ENCODE measurements around the gene GBX2. TPM values are rescaled to one million over a fixed set of nuclear protein-coding genes. Genes with fewer than 3 reads are reported as not detected.

GBX2 gene
- polyA plus RNA-seq, 1 experiment = 0.11 TPM

DNA sequence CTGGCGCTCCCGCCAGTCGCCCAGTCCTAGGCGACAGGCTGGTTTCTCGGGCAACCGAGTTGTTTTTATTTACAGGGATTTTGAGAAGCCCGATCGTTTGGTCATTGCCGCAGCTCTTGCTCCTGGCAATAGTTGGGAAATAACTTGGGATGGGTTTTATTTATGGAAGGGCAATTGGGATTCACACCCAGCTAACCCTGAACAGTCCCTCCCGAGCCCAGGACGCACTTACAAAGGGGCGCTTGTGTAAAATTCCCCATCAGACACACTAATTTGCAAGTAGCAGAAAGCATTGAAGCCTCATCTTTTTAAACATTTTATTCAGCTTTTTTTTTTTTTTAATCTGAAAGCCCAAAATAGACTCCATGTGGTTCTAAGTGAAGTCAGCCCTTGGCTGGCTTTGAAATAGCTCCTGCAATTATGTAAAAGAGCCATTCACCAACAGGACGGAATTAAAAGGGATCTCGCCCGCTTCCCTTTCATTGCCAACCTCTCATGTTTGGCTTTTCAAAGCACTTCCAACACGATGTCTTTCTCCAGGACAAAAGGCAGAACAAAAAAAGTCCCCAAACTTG lies 3.6 kb upstream of the GBX2 start:
- H3K36me3 ChIP-seq (ENCODE audit: control insufficient read depth, insufficient read depth, low read length) = no peaks in the 10 kb centered on the region
- POLR2A ChIA-PET = interaction anchor here (0.5 kb wide), 1 partner anchor 11 kb away, joined by 3 read pairs; no protein-coding TSS in a partner anchor
- peaks cover 57% of the 10 kb centered on the region for H3K27me3 ChIP-seq (ENCODE audit: control insufficient read depth, insufficient read depth, low read length)
- DNase-seq (ENCODE audit: low read depth) = no peak
- CTCF ChIA-PET = interaction anchor here (0.6 to 15.1 kb wide), 4 partner anchors 10 to 853 kb away, joined by 3 to 198 read pairs (median 12); no protein-coding TSS in a partner anchor
- H3K4me3 ChIP-seq (ENCODE audit: low read depth, low read length) = no peak overlapping the region
- TF ChIP-seq, protein P1, sequence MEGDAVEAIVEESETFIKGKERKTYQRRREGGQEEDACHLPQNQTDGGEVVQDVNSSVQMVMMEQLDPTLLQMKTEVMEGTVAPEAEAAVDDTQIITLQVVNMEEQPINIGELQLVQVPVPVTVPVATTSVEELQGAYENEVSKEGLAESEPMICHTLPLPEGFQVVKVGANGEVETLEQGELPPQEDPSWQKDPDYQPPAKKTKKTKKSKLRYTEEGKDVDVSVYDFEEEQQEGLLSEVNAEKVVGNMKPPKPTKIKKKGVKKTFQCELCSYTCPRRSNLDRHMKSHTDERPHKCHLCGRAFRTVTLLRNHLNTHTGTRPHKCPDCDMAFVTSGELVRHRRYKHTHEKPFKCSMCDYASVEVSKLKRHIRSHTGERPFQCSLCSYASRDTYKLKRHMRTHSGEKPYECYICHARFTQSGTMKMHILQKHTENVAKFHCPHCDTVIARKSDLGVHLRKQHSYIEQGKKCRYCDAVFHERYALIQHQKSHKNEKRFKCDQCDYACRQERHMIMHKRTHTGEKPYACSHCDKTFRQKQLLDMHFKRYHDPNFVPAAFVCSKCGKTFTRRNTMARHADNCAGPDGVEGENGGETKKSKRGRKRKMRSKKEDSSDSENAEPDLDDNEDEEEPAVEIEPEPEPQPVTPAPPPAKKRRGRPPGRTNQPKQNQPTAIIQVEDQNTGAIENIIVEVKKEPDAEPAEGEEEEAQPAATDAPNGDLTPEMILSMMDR (IDR thresholded peaks at IDR 0.05; ENCODE audit: insufficient read depth, low read depth, low read length) = no peak

DNA sequence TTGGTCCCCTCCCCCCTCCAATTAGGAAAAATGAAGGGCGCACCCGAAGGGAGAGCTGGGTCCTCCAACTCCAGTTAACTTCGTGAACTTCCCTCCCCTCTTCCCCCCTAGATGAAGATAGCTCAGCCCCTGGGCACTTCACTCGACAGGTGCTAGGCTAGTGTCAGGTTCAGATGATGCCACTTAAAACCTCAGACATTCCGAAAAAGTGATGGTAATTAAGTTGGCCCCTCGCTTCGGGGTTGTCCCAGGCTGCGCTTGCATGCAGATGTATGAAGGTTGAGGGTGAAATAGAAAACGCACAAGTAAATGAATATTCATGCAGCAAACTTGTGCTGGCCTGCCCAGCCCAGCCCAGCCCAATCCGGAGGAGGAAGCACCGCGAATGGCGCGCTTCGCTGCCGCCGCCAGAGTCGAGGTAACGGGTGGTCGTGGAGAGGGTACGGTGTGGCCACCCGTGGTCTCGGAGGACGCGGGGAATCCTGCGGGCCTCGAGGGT lies 3.0 kb upstream of the GBX2 start:
- POLR2A ChIA-PET = no interaction called here
- H3K27me3 ChIP-seq (ENCODE audit: control insufficient read depth, insufficient read depth, low read length) = peaks cover 61% of the 10 kb centered on the region

DNA sequence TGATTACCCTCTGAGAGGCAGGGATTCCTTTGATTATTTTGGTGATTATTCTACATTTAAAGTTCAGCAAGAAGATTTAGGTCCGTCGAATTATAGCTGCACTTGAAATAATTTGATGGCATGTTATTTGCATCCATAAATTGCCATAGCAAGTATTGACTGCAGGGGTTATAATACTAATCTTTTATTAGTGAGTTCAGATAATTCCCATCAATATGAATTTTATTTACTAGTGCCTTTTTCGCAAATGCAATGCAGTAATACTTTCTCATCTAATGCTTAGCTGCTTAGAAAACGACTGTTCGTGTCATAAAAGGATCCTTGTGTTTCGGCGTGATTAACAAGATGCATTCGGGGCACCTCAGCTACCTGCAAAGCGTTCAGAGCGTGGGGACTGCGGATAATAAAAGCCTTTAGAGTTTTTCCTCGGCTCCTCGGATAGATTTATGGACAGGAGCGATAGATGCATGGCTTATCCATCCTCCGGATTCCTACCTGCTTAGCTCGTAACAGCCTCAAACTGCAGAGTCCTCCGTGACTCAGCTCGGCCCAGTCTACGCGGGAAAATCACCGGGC lies 2.5 kb upstream of the GBX2 start:
- peaks cover 66% of the 10 kb centered on the region for H3K27me3 ChIP-seq (ENCODE audit: control insufficient read depth, insufficient read depth, low read length)
- H3K36me3 ChIP-seq (ENCODE audit: control insufficient read depth, insufficient read depth, low read length) = no peaks in the 10 kb centered on the region
- POLR2A ChIA-PET = no interaction called here
- H3K4me3 ChIP-seq (ENCODE audit: low read depth, low read length) = no peak overlapping the region
- TF ChIP-seq, protein P1 (IDR thresholded peaks at IDR 0.05; ENCODE audit: insufficient read depth, low read depth, low read length) = no peak
- CTCF ChIA-PET = interaction anchor here (0.6 to 4.9 kb wide), 7 partner anchors 7 to 852 kb away, joined by 3 to 21 read pairs (median 3); no protein-coding TSS in a partner anchor
- no peak for DNase-seq (ENCODE audit: low read depth)

More for the DNA sequence above, 3.0 kb upstream of the GBX2 start:
- TF ChIP-seq, protein P1 (IDR thresholded peaks at IDR 0.05; ENCODE audit: insufficient read depth, low read depth, low read length) = no peak
- no peaks in the 10 kb centered on the region for H3K36me3 ChIP-seq (ENCODE audit: control insufficient read depth, insufficient read depth, low read length)
- DNase-seq (ENCODE audit: low read depth) = no peak
- CTCF ChIA-PET = interaction anchor here (0.6 to 4.9 kb wide), 5 partner anchors 10 to 853 kb away, joined by 3 to 21 read pairs (median 3); no protein-coding TSS in a partner anchor
- no peak overlapping the region for H3K4me3 ChIP-seq (ENCODE audit: low read depth, low read length)

DNA sequence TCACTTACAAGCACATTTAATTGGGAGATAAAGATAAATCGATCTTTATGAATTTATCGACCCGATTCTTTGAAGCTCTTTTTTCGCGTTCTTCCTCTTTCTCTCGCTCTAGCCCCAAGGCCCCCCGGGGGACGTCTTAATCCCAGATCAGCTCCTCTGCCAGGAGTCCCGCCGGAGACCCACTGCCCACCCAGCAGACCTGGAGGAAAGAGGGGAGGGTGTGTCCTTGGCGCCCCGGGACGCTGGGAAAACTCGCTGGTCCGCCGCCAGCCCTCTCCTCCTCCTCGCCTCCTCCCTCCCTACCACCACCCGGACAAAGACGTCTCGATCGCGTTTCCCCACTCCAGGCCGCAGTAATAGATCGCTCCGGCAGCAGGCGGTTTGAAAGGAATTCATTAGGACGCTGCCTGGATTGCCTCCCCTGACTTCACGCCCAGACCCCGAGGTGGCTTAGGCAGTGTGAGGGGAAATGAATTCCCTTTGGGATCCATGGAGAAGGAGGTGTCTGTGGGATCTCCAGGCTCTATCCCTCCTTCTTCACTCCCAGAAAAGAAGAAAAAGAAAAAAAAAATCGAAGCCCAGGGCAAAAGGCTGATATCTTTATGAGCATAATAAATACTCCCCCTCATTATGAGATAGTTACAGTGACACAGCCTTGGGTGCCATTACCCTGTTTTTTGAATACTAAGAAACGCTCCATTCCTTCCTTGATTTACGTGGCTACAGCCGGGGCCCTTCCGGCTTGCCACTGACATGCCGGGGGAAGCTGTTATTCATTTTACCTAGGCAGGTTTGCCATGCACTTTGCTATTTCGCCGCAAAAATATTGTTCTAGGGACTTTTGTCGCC lies 1.8 kb upstream of the GBX2 start:
- H3K36me3 ChIP-seq (ENCODE audit: control insufficient read depth, insufficient read depth, low read length) = no peaks in the 10 kb centered on the region
- ChIA-PET POLR2A (no interaction called here), CTCF (interaction anchor here (0.6 to 4.9 kb wide), 5 partner anchors 8 to 973 kb away, joined by 3 to 21 read pairs (median 6); no protein-coding TSS in a partner anchor)
- DNase-seq (ENCODE audit: low read depth) = no peak
- H3K4me3 ChIP-seq (ENCODE audit: low read depth, low read length) = no peak overlapping the region
- TF ChIP-seq, protein P1 (IDR thresholded peaks at IDR 0.05; ENCODE audit: insufficient read depth, low read depth, low read length) = no peak
- H3K27me3 ChIP-seq (ENCODE audit: control insufficient read depth, insufficient read depth, low read length) = peaks cover 70% of the 10 kb centered on the region

Data from BJ (cell line).